Cortex of kidney (tissue), 1 donor: ENCODE measurements around the gene EVPLL.
"Not testable (repeated sequence)": the region's sequence is repeated elsewhere in the genome, so short reads cannot be mapped to it uniquely, and the experiment has no call there.

Experiments
- DNase-seq: peaks from one replicate; lab custom pipeline; 2025; lab: John Stamatoyannopoulos, UW

EVPLL gene

GRCh38 chr17:18425593-18425992, 48.0 kb downstream of the EVPLL start:
- DNase-seq: not testable (repeated sequence)

- not testable (repeated sequence) for DNase-seq
Observed at GRCh38 chr17:18426639-18427038, 49.1 kb downstream of the EVPLL start.

DNA sequence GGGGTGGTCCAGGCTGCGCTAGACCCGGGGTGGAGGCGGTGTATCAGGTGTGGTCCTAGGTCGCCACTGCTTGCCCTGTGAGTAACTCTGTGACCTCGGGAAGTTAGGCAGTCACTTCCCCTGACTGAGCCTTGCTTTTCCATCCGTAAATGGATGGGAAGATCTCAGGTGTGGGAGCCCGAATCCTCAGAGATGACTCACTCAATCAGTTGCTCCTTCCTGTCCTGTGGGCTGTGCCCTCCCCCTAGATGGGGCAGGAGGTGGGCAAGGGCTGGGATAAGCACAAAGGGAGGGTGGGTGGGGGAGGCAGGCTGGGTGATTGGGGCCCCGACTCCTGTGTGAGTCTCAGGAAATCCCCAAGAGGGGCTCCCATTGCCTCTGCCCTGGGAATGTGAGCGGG, 54.6 kb downstream of the EVPLL start:
- DNase-seq: not testable (repeated sequence)
